ENCODE results near the gene HORMAD2. TPM values are rescaled to one million over a fixed set of nuclear protein-coding genes. Genes with fewer than 3 reads are reported as not detected.

HORMAD2 gene
- total RNA-seq, 1 experiment from 2014 or later = not detected

- Histone ChIP-seq H3K27me3 (ENCODE audit: control insufficient read depth, insufficient read depth, low read length) (no peaks in the 10 kb centered on the region), H3K4me3 (ENCODE audit: insufficient read depth, low read depth, low read length) (no peak overlapping the region), H3K36me3 (replicated peaks; ENCODE audit: control insufficient read depth, insufficient read depth, low read length) (no peaks in the 10 kb centered on the region)
- no peak for DNase-seq
These were observed 100.4 kb downstream of the HORMAD2 start for GRCh38 chr22:30180616-30181015.

- H3K27me3 ChIP-seq (ENCODE audit: control insufficient read depth, insufficient read depth, low read length) = no peaks in the 10 kb centered on the region
- H3K36me3 ChIP-seq (replicated peaks; ENCODE audit: control insufficient read depth, insufficient read depth, low read length) = no peaks in the 10 kb centered on the region
- no peak overlapping the region for H3K4me3 ChIP-seq (ENCODE audit: insufficient read depth, low read depth, low read length)
- DNase-seq = no peak
These were observed 101.4 kb downstream of the HORMAD2 start for GRCh38 chr22:30181459-30182349.

- no peaks in the 10 kb centered on the region for H3K36me3 ChIP-seq (replicated peaks; ENCODE audit: control insufficient read depth, insufficient read depth, low read length)
- H3K4me3 ChIP-seq (ENCODE audit: insufficient read depth, low read depth, low read length) = no peak overlapping the region
- DNase-seq = no peak
- H3K27me3 ChIP-seq (ENCODE audit: control insufficient read depth, insufficient read depth, low read length) = no peaks in the 10 kb centered on the region
These were observed 102.1 kb downstream of the HORMAD2 start for GRCh38 chr22:30182350-30182745.

GRCh38 chr22:30182815-30183214 is 102.6 kb downstream of the HORMAD2 start:
- DNase-seq = no peak
- Histone ChIP-seq H3K27me3 (ENCODE audit: control insufficient read depth, insufficient read depth, low read length) (no peaks in the 10 kb centered on the region), H3K36me3 (replicated peaks; ENCODE audit: control insufficient read depth, insufficient read depth, low read length) (no peaks in the 10 kb centered on the region), H3K4me3 (ENCODE audit: insufficient read depth, low read depth, low read length) (no peak overlapping the region)

GRCh38 chr22:30183271-30183670 is 103.0 kb downstream of the HORMAD2 start:
- no peak for DNase-seq
- Histone ChIP-seq H3K36me3 (replicated peaks; ENCODE audit: control insufficient read depth, insufficient read depth, low read length) (no peaks in the 10 kb centered on the region), H3K4me3 (ENCODE audit: insufficient read depth, low read depth, low read length) (no peak overlapping the region), H3K27me3 (ENCODE audit: control insufficient read depth, insufficient read depth, low read length) (no peaks in the 10 kb centered on the region)

GRCh38 chr22:30183861-30184278 is 103.6 kb downstream of the HORMAD2 start:
- no peaks in the 10 kb centered on the region for H3K36me3 ChIP-seq (replicated peaks; ENCODE audit: control insufficient read depth, insufficient read depth, low read length)
- no peak for DNase-seq
- no peak overlapping the region for H3K4me3 ChIP-seq (ENCODE audit: insufficient read depth, low read depth, low read length)
- H3K27me3 ChIP-seq (ENCODE audit: control insufficient read depth, insufficient read depth, low read length) = no peaks in the 10 kb centered on the region

- no peak overlapping the region for H3K4me3 ChIP-seq (ENCODE audit: insufficient read depth, low read depth, low read length)
- H3K27me3 ChIP-seq (ENCODE audit: control insufficient read depth, insufficient read depth, low read length) = no peaks in the 10 kb centered on the region
- H3K36me3 ChIP-seq (replicated peaks; ENCODE audit: control insufficient read depth, insufficient read depth, low read length) = no peaks in the 10 kb centered on the region
- DNase-seq = no peak
These were observed 104.9 kb downstream of the HORMAD2 start for GRCh38 chr22:30185129-30185528.

GRCh38 chr22:30185549-30185948 is 105.3 kb downstream of the HORMAD2 start:
- no peak for DNase-seq
- H3K36me3 ChIP-seq (replicated peaks; ENCODE audit: control insufficient read depth, insufficient read depth, low read length) = no peaks in the 10 kb centered on the region
- H3K4me3 ChIP-seq (ENCODE audit: insufficient read depth, low read depth, low read length) = no peak overlapping the region
- H3K27me3 ChIP-seq (ENCODE audit: control insufficient read depth, insufficient read depth, low read length) = no peaks in the 10 kb centered on the region

- Histone ChIP-seq H3K36me3 (replicated peaks; ENCODE audit: control insufficient read depth, insufficient read depth, low read length) (no peaks in the 10 kb centered on the region), H3K27me3 (ENCODE audit: control insufficient read depth, insufficient read depth, low read length) (no peaks in the 10 kb centered on the region), H3K4me3 (ENCODE audit: insufficient read depth, low read depth, low read length) (no peak overlapping the region)
- no peak for DNase-seq
These were observed 105.8 kb downstream of the HORMAD2 start for GRCh38 chr22:30186041-30186440.

GRCh38 chr22:30186510-30186909 is 106.2 kb downstream of the HORMAD2 start:
- Histone ChIP-seq H3K27me3 (ENCODE audit: control insufficient read depth, insufficient read depth, low read length) (no peaks in the 10 kb centered on the region), H3K36me3 (replicated peaks; ENCODE audit: control insufficient read depth, insufficient read depth, low read length) (no peaks in the 10 kb centered on the region), H3K4me3 (ENCODE audit: insufficient read depth, low read depth, low read length) (no peak overlapping the region)
- no peak for DNase-seq

GRCh38 chr22:30187094-30187493 is 106.8 kb downstream of the HORMAD2 start:
- H3K36me3 ChIP-seq (replicated peaks; ENCODE audit: control insufficient read depth, insufficient read depth, low read length) = no peaks in the 10 kb centered on the region
- no peaks in the 10 kb centered on the region for H3K27me3 ChIP-seq (ENCODE audit: control insufficient read depth, insufficient read depth, low read length)
- no peak for DNase-seq
- no peak overlapping the region for H3K4me3 ChIP-seq (ENCODE audit: insufficient read depth, low read depth, low read length)

GRCh38 chr22:30187529-30188407 is 107.5 kb downstream of the HORMAD2 start:
- H3K27me3 ChIP-seq (ENCODE audit: control insufficient read depth, insufficient read depth, low read length) = no peaks in the 10 kb centered on the region
- H3K36me3 ChIP-seq (replicated peaks; ENCODE audit: control insufficient read depth, insufficient read depth, low read length) = no peaks in the 10 kb centered on the region
- DNase-seq = no peak
- H3K4me3 ChIP-seq (ENCODE audit: insufficient read depth, low read depth, low read length) = no peak overlapping the region

- no peak for DNase-seq
- Histone ChIP-seq H3K36me3 (replicated peaks; ENCODE audit: control insufficient read depth, insufficient read depth, low read length) (no peaks in the 10 kb centered on the region), H3K27me3 (ENCODE audit: control insufficient read depth, insufficient read depth, low read length) (no peaks in the 10 kb centered on the region), H3K4me3 (ENCODE audit: insufficient read depth, low read depth, low read length) (no peak overlapping the region)
These were observed 108.6 kb downstream of the HORMAD2 start for GRCh38 chr22:30188911-30189310.

- no peak for DNase-seq
- Histone ChIP-seq H3K36me3 (replicated peaks; ENCODE audit: control insufficient read depth, insufficient read depth, low read length) (no peaks in the 10 kb centered on the region), H3K4me3 (ENCODE audit: insufficient read depth, low read depth, low read length) (no peak overlapping the region)
These were observed 110.3 kb downstream of the HORMAD2 start for GRCh38 chr22:30190574-30190973.

More at GRCh38 chr22:30190574-30190973, 110.3 kb downstream of the HORMAD2 start:
- no peaks in the 10 kb centered on the region for H3K27me3 ChIP-seq (ENCODE audit: control insufficient read depth, insufficient read depth, low read length)
